DMS53 treated with DMSO at 0.1 percent for 48 hours (cell line): ENCODE data around the gene IDH3B.

ENCODE experiments used
- DNase-seq: peaks from one replicate; lab custom pipeline; 2025; ENCODE audit not compliant: unreplicated experiment; lab: John Stamatoyannopoulos, UW

Gene IDH3B

DNA sequence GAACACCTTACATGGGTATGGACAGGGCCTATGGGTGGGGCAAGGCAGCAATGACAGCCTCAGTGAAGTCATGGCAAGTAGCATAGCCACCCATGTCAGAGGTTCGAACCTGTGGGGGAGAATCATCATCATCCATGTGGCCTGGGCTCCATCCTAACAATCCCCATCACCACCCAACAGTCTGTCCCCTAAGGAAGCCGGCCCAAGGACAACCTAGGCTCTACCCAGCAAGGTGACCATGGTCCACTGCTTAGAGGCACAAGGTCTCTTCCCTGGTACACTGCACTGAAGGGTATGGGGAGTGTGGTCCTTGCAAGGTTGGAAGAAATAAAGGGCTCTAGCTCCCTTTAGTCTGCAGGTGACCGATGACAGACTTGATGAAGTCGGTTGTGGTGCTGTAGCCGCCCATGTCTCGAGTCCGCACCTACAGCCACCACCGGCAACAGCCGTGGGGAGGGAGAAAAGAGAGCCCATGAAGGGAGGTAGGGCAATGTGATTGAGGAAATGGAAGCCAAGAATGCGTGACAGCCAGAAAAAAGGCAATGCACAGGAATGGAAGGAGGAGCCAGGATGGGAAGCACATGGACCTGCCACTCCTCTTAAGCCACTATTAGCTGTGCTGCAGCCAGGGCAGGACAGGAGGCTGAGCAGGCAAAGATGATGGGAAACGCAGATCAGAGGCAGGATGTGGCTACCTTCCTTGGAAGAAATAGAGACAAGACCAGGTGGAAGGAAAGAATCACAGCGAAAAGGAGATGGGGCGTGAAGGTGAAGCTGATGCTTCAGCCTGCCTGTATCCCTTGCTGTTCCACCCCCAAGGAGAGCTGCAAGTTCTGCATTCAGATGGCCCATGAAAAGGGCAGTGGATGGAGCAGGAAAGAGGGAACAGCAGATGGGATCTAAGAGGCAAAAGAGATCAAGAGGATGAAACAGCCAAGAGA lies 5.3 kb downstream of the IDH3B start:
- peak; percentile 48 for DNase-seq

DNA sequence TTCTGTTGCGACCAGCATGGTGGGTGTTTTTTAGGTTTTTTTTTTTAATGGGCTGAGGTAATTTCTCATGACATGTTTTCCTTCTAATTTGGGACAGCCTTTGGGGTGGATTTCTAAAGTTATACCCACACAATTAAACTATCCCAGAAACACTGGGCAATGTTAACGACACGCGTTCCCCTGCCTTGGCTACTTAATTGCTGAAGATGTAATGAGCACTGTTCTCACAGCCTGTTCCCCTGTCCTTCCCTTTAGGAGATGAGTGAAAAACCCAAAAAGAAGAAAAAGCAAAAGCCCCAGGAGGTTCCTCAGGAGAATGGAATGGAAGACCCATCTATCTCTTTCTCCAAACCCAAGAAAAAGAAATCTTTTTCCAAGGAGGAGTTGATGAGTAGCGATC lies 6.3 kb downstream of the IDH3B start:
- no peak for DNase-seq

DNA sequence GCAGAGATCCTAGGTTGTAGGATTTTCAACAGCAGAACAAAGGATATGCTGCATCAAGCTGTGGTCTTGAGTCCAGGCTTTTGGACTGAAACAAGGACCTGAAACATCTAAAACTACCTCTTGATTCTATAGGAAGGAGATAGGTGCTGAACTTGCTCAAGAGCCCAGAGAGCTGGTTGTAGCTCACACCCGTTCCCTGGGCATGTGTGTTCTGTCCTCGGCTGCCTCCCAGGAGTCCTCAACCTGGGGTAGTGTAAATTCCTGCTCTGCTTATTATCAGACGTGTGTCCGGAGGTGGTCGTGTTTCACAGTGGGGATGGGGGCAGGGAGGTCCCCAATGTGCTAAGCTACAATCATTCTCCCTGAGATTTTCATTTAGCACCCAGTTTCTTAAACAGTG lies 6.8 kb downstream of the IDH3B start:
- no peak for DNase-seq

DNA sequence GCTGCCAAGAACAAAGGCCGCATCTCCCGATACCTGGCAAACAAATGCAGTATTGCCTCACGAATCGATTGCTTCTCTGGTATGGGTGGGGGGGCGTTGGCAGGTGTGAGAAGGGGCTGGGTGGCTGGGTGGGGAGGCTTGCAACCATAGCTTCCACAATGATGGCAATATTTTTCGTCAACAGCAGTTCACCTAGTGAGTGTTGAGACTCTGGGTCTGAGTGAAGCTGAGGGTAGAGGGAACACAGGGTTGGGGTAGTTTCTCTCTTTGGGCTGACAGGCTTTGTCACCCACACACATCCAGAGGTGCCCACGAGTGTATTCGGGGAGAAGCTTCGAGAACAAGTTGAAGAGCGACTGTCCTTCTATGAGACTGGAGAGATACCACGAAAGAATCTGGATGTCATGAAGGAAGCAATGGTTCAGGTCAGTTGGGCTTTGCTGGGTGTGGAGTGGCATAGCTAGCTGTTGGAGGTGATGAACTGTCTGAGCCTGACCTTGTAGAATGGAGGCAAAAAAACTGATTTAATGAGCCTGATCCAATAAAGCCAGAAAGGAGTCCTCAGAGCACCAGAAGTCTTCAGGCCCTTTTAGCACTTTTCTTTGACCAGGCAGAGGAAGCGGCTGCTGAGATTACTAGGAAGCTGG lies 7.4 kb downstream of the IDH3B start:
- no peak for DNase-seq

DNA sequence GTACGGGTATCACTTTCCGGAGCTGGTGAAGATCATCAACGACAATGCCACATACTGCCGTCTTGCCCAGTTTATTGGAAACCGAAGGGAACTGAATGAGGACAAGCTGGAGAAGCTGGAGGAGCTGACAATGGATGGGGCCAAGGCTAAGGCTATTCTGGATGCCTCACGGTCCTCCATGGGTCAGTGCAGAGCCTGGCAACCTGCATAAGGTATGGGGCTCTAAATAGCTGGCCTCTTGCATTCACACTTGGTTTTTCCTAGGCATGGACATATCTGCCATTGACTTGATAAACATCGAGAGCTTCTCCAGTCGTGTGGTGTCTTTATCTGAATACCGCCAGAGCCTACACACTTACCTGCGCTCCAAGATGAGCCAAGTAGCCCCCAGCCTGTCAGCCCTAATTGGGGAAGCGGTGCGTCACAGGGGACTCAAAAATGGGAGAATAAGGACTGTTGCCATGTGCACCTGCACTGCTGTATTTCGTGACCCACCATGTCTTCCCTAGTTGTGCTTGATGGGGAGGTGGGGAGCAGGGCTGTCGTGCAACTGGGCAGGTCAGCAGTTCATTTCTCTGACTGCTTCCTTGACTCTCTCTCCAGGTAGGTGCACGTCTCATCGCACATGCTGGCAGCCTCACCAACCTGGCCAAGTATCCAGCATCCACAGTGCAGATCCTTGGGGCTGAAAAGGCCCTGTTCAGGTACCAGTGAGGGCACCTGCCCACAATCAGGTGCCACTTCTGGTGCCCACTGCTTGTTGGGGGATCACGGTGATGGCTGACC lies 8.5 kb downstream of the IDH3B start:
- no peak for DNase-seq

DNA sequence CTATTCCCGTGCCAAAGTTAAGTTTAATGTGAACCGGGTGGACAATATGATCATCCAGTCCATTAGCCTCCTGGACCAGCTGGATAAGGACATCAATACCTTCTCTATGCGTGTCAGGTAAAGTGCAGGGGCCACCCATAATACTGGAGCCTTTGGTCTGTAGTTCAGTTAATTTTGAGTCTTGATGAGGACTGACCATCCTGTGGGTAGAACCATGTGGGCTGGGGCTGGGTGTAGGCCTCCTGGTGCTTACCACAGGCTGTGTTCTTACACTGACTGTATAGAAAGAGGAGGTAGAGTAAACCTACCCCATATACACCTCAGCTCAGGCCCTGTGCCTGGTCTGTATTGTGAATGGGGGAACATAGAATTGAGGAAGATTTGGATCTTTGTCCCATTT lies 9.2 kb downstream of the IDH3B start:
- no peak for DNase-seq

DNA sequence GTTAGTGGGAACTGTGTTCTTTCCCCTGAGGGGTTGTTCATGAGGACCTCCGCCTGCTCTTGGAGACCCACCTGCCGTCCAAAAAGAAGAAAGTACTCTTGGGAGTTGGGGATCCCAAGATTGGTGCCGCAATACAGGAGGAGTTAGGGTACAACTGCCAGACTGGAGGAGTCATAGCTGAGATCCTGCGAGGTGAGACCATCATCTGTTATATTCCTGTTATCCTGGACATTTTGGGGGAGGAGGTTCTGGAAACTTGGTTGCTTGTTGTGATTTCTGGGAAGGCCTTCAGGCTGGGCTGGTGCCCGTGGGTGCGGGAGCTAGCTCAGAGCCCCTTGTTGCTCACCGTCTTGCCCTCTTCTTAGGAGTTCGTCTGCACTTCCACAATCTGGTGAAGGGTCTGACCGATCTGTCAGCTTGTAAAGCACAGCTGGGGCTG lies 9.6 kb downstream of the IDH3B start:
- DNase-seq = no peak

DNA sequence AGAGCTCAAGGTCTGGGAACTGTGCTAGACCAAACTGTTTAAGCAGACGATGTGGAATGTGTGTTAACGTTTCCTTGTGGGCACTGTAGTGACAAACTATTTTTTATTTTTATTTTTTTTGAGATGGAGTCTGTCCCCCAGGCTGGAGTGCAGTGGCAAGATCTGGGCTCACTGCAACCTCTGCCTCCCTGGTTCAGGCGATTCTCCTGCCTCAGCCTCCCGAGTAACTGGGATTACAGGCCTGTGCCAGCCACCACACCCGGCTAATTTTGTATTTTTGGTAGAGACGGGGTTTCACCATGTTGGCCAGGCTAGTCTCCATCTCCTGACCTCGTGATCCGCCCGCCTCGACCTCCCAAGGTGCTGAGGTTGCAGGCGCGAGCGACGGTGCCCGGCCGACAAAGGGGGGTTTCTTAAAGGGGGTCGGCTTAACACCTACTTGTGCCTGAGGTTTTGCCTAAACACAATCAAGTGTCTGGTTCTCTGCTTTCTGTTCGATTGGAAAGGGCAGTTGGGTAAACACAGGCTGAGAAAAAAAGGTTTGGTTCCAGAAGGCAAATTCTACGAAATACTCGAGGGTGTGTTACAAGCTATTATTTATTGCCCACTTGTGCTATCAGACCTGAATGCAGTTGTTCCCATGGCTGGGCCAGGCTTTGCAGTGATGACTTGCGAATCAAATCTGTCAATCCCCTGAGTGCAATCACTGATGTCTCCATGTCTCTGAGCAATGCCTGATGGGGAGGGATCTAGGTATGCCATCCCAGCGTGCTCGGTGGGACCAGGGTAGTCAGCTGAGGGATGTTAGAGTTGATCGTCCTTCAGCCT lies 10.2 kb downstream of the IDH3B start:
- DNase-seq = no peak

DNA sequence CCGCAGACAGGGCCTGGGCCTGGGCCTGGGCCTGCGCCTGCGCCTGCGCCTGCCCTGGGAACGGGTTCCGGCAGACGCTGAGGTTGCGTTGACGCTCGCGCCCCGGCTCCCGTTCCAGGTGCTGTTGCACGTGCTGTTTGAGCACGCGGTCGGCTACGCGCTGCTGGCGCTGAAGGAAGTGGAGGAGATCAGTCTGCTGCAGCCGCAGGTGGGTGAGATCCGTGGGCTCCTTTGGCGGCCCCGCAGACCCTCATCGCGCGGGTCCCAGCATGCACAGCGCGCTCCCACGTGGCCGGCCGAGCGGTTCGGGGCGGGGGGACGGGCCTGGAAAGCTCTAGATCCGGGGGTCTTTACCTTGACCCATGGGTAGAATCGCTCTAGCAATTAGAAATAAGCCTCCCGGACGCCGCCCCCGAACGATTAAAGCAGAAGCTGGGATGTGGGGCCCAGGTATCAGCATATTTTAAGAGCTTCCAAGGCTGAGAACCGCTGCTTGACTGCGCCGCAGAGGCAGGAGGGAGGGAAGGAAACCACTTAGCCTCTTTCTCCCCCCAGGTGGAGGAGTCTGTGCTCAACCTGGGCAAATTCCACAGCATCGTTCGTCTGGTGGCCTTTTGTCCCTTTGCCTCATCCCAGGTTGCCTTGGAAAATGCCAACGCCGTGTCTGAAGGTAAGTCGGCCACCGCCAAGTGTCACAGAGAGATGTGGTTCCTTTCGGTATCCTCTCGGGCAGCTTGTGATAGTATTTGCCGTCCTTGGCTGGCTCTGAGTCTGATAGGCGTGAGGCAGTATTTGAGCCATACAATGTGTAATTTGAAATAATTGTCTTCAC lies 11.1 kb downstream of the IDH3B start:
- DNase-seq = peak; percentile 0

DNA sequence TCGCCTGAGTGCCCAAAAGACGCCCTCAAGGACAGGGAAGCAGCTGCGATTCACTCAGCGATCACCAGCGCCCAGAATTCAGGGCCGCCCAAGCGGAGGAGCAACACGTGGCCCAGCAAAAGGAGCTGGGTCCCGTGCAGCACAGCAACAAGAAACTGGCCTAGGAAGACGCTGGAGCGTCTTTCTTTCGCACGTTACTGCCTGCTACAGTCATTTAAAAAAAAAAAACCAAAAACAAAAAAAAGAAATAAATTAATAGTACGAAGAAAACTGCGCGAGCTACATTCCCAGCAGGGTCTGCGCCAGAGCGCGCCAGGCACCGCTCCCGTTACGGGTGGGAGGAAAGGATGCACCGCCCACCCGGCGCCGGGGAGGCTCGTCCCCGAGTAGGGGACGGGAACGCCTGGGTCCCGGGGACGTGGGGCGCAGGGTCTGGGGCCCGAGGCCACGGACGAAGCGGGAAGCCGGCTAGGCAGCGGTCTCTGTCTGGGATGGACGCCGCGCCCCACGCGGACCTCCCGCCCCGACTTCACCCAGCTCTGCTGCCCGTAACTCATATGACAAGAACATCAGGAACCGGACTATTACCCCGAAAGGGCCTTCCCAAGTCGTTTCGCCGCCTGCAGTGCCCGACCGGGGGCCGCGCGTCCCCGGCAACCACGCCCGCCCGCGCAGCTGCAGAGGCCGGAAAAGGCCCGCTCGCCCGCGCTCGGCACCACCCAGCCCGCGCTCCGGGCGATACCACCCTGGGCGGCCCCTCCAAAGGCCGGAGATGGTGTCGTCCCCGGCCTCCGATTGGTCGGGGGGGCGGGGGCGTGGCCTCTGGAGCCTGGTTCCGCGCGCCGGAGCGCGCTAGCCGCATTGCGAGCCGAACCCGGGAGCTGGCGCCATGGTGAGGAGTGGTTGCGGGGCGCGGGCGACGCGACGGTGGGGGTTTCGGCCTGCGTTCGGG lies 12.0 kb downstream of the IDH3B start, which contains the start of gene NOP56:
Gene NOP56, plus strand, starts transcription at position 861 of the 952 bp plus-strand sequence. Its CDS starts 29 bp downstream, at position 890.
- DNase-seq = peak; percentile 82

DNA sequence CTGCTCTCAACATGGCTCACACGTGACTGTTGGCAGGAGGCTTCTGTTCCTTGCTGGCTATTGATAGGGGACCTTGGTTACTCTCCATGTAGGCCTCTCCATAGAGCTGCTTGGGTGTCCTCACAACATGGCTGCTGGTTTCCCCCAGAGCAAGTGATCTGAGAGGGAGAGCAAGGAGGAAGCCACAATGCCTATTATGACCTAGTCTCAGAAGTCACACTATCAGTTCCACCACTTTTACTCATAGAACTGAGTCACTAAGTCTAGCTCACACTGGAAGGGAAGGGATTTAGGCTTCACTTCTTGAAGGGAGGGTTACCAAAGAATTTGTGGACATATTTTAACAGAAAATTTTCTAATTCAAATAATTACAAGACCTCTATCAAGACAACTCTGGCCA lies 20.3 kb downstream of the IDH3B start:
- DNase-seq = no peak

DNA sequence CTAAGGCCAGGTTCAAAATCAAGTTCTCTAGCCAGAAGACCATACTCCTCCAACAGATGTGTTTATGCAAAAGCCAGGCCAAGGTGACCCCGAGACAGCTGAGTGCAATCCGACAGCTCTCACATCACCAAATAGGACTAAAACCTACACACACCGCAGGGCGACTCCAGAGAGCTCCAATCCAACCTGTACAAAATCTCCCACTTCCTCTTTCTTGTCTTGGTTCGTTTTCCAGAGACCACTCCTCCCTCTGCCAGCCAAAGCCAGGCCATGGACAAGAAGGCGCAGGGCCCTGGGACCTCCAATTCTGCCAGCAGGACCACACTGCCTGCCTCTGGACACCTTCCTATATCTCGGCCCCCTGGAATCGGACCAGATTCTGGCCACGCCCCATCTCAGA lies 23.1 kb downstream of the IDH3B start:
- no peak for DNase-seq

DNA sequence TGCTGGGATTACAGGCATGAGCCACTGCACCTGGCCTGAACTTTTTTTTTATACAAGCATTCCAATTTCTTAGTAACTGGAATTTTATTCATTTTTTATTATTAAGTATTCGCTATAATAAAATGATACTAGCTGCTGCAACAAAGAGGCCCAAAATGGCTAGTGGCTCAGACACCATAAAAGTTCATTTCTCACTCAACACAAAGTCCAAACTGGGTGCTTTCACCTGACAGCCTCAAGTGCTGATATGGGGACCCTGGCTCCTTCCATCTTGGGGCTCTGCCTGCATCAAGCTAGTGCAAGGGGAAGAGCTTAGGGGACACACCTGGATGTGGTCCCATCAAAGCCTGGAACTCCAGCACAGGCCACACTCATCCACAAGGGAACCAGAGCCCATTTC lies 23.8 kb downstream of the IDH3B start:
- no peak for DNase-seq

DNA sequence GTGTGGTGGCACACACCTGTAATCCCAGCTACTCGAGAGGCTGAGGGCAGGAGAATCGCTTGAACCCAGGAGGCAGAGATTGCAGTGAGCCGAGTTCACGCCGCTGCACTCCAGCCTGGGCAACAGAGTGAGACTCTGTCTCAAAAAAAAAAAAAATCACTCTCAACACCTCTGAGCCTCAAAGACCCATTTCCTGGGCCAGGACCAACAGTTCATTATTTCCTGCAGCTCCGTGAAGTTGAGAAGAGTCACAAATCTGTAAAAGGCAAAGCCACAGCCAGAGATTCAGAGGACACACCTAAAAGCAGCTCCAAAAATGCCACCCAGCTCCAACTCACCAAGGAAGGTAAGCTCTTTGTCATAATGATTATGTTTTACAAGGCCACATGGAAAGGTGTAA lies 26.8 kb downstream of the IDH3B start:
- DNase-seq = no peak

DNA sequence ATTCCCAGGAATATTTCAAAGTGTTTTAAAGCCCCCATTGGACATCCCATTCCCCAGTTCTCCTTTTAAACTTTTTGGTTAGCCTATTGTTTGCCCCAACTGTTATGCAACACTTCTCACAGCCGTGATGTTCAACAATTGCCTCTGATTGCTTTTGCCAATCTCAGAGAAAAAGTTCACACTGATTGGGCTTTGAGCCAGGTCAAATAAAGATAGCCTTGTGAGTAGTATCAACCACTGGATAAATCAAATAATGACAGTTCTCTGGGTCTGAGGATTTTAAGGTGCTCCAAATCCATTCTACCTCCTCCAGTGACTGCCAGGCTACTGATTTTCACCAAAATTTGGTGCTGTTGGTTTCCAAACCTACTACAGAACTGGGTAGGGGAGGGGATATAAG lies 30.6 kb downstream of the IDH3B start:
- DNase-seq = no peak

DNA sequence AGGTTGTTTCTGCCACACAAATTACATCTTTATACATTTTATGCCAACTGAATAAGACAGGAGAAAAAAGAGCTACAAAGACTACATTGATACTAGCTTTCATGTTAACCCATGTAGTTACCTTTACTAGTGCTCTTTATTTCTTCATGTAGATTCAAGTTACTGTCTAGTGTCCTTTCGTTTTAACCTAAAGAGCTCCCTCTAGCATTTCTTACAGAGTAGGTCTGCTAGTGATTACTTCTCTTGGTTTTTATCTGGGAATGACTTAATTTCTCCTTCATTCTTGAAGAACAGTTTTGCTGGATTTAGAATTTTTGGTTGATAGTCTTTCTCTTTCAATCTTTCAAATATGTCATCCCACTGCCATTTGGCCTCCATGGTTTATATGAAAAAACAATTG lies 32.8 kb downstream of the IDH3B start:
- no peak for DNase-seq

DNA sequence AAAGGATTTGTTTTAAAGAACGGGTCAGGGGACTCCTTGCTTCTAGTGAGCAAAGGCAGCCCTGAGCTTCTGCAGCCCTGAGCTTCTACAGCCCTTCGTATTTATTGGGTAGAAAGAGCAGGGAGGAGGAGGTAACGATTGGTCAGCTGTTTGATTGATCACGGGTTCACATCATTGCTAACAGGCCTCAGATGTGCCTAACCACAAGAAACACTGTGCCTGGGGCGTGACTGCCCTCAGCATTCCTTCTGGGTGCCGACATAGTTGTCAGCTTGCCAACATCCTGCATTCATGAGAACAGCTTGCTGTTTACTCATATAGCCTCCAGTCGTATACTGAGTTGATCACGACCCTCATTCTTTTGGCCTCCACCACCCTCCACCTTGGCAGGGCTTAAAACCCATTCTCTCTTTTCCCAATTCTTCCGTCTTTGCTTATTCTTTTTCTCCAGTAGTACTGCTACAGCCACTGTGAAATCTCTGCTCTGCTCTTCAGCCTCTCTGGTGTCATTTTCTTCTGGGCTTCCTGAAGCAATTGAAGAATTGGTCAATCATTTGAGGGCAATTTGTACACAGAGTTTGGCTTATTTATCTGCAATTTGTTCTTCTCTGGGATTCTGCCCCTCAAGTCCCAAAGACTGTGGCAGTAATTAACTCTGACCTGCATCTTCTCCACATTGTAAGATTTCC lies 37.0 kb downstream of the IDH3B start:
- DNase-seq = no peak

DNA sequence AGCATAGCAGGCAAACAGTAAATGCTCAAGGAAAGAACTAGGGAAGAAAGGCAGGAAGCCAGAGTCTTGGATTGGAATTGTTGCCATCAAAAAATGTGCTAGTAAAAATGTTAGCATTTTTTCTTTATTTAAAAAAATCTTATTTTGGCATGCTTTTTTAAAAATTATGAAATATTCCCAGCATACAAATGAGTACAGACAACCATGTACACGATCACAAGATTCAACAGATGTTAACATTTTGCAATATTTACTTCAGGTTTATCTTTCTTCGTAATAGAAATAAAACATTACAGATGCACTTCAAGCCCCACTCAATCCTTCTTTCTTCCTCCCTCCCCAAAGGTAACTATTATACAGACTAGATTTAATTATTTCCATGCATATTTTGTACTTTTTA lies 39.0 kb downstream of the IDH3B start:
- DNase-seq = no peak
